Testis (tissue), 3 donors: Measurements from ENCODE around the gene SLC9A3. TPM values are rescaled to one million over a fixed set of nuclear protein-coding genes. Genes with fewer than 3 reads are reported as not detected.

Experiments used
- DNase-seq: peaks from one replicate; pipeline ENCODE4 v3.0.0-alpha.2; 2019
- H3K27ac ChIP-seq, 2 donors: fragments of 200-600 bp; sonication (generic); one replicate each; pipeline ENCODE4 v1.5.1; 2019
- H3K27me3 ChIP-seq: fragments of 200-600 bp; sonication (generic); one replicate; pipeline ENCODE4 v1.5.1; 2019
- H3K36me3 ChIP-seq: fragments of 200-600 bp; sonication (generic); one replicate; pipeline ENCODE4 v1.5.1; 2017; ENCODE audit warnings: low read depth; ENCODE audit errors: missing control alignments
- H3K4me1 ChIP-seq: fragments of 200-600 bp; sonication (generic); one replicate; pipeline ENCODE4 v1.5.1; 2019
- H3K4me3 ChIP-seq, 2 donors: fragments of 200-600 bp; sonication (generic); one replicate each; pipeline ENCODE4 v1.5.1; 2017 to 2019
- H3K9me3 ChIP-seq: fragments of 200-600 bp; sonication (generic); one replicate; pipeline ENCODE4 v1.5.1; 2017
- POLR2A ChIP-seq: fragments of 450-650 bp; IDR thresholded peaks from one replicate; pipeline ENCODE4 v1.6.1; 2017; ENCODE audit warnings: antibody characterized with exemption, mild to moderate bottlenecking, moderate library complexity
- WGBS, 2 donors: methylation state at CpG; one replicate each; pipeline ENCODE4 v1.1.5; 2018; 5-methylcytosine and 5-hydroxymethylcytosine counted together
- intact Hi-C: fragments of 100-400 bp; cut with DNase I; formaldehyde crosslinking; loops from one replicate; pipeline ENCODE4 v1.15.1; 2023; ENCODE audit warnings: low total_unique reads
- polyA plus RNA-seq: library from polyadenylated mRNA; stranded (reverse); fragments of 350-450 nt; fragmentation: Illumina TruSeq; extraction: RNeasy Lipid Tissue Mini Kit (QIAGEN cat#74804); gene quantifications from one replicate; pipeline ENCODE4 v1.2.3, GENCODE V29; 2014; ENCODE audit warnings: low read depth, low replicate concordance; ENCODE audit not compliant: insufficient read depth
- total RNA-seq, 2 donors: library from RNA; depleted of rRNA; stranded (reverse); fragments of >200 nt; gene quantifications; one replicate each; pipeline ENCODE4 v1.2.3, GENCODE V29; 2016
- TF ChIP-seq, protein P1 (sequence below), 3 experiments: fragments of 450-650 bp in 2 of 3; fragments of 200-600 bp in 1 of 3; sonication (generic) in 1 of 3; IDR thresholded peaks; one replicate each; pipeline ENCODE4 v1.5.1; 2016 to 2019; ENCODE audit warnings: antibody characterized with exemption in 3 of 3, mild to moderate bottlenecking in 2 of 3, moderate library complexity in 1 of 3

The SLC9A3 gene
- total and polyA plus RNA-seq, 3 donors from 2014 or later, result 2.3 to 3.8 (median 2.6) TPM

DNA sequence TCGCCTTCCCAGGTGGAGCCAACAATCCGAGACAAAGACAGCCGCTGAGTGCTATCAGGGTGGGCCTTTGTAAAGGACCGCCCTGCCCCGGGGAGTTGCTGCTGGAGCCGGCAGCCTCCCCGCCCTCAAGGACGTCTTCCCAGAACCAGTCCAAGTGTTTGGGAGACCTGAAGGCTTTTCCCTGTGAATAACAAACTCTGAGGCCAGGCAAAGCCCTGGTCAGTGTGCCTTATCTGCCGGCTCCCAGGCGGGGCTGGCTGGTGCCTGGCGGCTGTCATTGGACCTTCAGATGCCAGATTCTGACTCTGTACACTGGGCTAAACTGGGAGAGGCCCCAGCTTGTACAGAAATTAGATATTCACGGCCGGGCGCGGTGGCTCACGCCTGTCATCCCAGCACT, 2.1 kb downstream of the SLC9A3 start:
- H3K27ac ChIP-seq, result no peak overlapping the region
- no peaks in the 10 kb centered on the region for H3K36me3 ChIP-seq
- WGBS, 2 donors, result 34 to 55% methylated on average over 11 to 16 of the region's 16 CpGs
- no peaks in the 10 kb centered on the region for H3K9me3 ChIP-seq
- peaks cover 8% of the 10 kb centered on the region for H3K4me1 ChIP-seq
- peak; percentile 27 for DNase-seq
- no peak overlapping the region for H3K4me3 ChIP-seq
- H3K27me3 ChIP-seq, result no peaks in the 10 kb centered on the region
- TF ChIP-seq POLR2A, result no peak
- intact Hi-C loops, result no loop called here

DNA sequence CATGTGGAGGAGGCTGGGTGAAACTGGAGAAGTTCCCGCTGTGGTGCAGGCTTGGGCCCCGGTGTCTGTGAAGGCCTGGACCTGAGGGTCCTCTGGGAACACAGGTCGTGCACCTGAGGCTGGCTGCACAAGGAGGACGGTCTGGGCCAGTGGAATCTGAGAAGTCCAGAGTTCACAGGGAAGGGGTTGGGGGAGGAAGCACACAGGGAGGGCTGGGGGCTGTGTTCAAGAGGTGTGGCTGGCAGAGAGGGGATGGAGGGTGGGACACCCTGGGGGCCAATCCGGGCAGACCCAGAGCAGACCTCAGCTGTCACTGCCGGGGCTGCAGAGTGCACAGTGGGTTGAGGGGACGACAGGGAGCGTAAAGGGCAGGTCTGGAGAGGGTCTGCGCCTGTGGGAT, 2.6 kb downstream of the SLC9A3 start:
- no peak for TF ChIP-seq POLR2A
- TF ChIP-seq, protein P1, sequence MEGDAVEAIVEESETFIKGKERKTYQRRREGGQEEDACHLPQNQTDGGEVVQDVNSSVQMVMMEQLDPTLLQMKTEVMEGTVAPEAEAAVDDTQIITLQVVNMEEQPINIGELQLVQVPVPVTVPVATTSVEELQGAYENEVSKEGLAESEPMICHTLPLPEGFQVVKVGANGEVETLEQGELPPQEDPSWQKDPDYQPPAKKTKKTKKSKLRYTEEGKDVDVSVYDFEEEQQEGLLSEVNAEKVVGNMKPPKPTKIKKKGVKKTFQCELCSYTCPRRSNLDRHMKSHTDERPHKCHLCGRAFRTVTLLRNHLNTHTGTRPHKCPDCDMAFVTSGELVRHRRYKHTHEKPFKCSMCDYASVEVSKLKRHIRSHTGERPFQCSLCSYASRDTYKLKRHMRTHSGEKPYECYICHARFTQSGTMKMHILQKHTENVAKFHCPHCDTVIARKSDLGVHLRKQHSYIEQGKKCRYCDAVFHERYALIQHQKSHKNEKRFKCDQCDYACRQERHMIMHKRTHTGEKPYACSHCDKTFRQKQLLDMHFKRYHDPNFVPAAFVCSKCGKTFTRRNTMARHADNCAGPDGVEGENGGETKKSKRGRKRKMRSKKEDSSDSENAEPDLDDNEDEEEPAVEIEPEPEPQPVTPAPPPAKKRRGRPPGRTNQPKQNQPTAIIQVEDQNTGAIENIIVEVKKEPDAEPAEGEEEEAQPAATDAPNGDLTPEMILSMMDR (IDR thresholded peaks at IDR 0.05), result no peak
- Histone ChIP-seq H3K4me3 (no peak overlapping the region), H3K4me1 (peaks cover 8% of the 10 kb centered on the region), H3K9me3 (no peaks in the 10 kb centered on the region), H3K27ac (no peak overlapping the region), H3K36me3 (no peaks in the 10 kb centered on the region), H3K27me3 (no peaks in the 10 kb centered on the region)
- DNase-seq, result no peak
- WGBS, 2 donors, result 58 to 61% methylated on average over 8 to 9 of the region's 9 CpGs
- intact Hi-C loops, result no loop called here

DNA sequence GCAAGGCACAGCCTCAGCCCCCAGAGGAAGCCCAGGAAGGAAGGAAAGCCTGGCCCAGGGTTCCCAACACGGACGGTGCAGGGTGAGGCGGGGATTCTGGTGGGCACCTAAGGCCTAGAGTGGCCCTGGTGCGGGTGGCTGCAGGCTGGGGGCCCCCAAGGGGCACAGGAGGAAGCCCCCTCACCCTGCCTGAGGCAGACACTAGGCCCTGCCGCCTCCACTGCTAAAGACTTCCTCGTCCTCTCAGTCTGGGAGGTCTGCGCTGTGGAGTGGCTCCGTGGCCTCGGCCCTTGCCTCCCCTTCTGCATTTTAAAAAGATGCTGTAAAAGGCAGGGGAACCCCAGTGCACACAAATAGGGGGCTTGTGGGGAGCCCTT, 3.4 kb downstream of the SLC9A3 start:
- Histone ChIP-seq H3K27me3 (no peaks in the 10 kb centered on the region), H3K36me3 (no peaks in the 10 kb centered on the region), H3K9me3 (no peaks in the 10 kb centered on the region), H3K4me1 (peaks cover 8% of the 10 kb centered on the region), H3K27ac (no peak overlapping the region), H3K4me3 (no peak overlapping the region)
- no peak for TF ChIP-seq POLR2A
- TF ChIP-seq, protein P1 (IDR thresholded peaks at IDR 0.05), result no peak
- WGBS, 2 donors, result 97% methylated on average over 9 of the region's 9 CpGs; no CpG with 5 or more reads in 1 of the 2 donors
- intact Hi-C loops, result no loop called here
- no peak for DNase-seq

DNA sequence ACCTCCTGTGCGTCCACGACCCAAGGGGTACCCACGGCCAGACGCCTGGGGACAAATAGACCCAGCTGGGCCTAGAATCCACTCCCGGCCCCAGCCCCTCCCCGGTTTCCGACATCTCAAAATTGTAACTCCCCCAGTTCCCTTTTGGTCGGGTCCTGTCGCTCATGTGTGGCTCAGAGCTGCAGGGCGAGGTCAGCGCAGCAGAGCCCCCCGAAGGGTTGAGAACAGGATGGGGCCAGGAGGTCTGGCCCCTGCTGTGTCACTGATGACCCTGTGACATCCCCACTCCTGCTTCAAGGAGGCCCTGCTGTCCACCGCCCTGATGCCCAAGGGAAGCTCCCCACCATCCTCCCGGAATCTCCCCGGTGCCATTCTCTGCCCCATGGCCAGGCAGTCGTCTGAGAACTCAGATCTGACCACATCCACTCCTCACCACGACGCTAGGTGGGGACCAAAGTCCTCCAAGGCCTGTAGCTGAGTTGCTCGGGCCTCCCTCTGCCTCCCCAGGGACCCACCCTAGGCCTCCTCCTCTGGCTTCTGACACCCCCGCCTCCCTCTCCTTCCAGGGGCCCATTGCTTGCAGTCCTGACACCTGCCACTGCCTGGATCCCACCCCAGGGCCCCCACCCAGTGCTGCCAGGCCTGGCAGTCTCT, 3.9 kb downstream of the SLC9A3 start:
- no peaks in the 10 kb centered on the region for H3K36me3 ChIP-seq
- intact Hi-C loops, result no loop called here
- no peaks in the 10 kb centered on the region for H3K9me3 ChIP-seq
- 87 to 92% methylated on average over 9 to 20 of the region's 20 CpGs for WGBS, 2 donors
- no peak for DNase-seq
- H3K27me3 ChIP-seq, result no peaks in the 10 kb centered on the region
- no peak overlapping the region for H3K27ac ChIP-seq
- peaks cover 8% of the 10 kb centered on the region for H3K4me1 ChIP-seq
- TF ChIP-seq, protein P1 (IDR thresholded peaks at IDR 0.05), result no peak
- no peak for TF ChIP-seq POLR2A
- H3K4me3 ChIP-seq, result no peak overlapping the region

DNA sequence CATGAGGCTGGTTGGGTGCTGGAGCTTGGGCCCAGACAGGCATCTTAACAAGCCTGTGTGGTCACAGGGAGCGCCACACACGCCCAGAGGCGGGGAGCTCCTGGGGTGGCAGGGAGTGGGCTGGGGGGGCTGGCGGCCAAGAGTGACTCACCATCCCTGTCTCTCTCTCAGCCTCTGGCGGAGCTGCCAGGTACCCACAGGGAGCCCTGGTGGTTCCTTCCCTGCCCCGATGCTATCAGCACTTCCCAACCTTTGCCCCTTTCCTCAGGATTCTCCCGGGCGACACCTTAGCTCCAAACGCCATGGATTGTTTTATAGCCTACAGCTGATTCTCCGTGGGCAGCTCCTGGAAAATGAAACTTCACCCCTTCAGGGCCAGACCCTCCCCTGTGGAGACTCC, 5.5 kb downstream of the SLC9A3 start:
- Histone ChIP-seq H3K27me3 (no peaks in the 10 kb centered on the region), H3K27ac (no peak overlapping the region), H3K4me1 (peaks cover 6% of the 10 kb centered on the region), H3K36me3 (no peaks in the 10 kb centered on the region), H3K4me3 (no peak overlapping the region), H3K9me3 (no peaks in the 10 kb centered on the region)
- WGBS, 2 donors, result 63 to 70% methylated on average over 6 to 10 of the region's 10 CpGs
- intact Hi-C loops, result no loop called here
- DNase-seq, result no peak
- TF ChIP-seq, protein P1 (IDR thresholded peaks at IDR 0.05), result no peak
- TF ChIP-seq POLR2A, result no peak
